HFF-Myc (cell line): ENCODE measurements around the gene CA10.

Experiments used
- DNase-seq: peaks from one replicate; pipeline ENCODE4 v3.0.0-alpha.2; 2011; ENCODE audit warnings: low read depth; ENCODE audit errors: extremely low read depth
- H3K4me3 ChIP-seq: replicated peaks from 2 replicates; pipeline ENCODE4 v1.5.1; 2011; ENCODE audit warnings: low read depth, mild to moderate bottlenecking, control low read depth, low read length
- CTCF ChIP-seq: IDR thresholded peaks from 2 replicates; pipeline ENCODE4 v1.5.1; 2012; ENCODE audit warnings: mild to moderate bottlenecking, low read depth, low read length, control low read depth; ENCODE audit errors: missing control alignments

The CA10 gene

GRCh38 chr17:51638971-51639370 lies 519.5 kb downstream of the CA10 start:
- no peak for DNase-seq
- no peak for TF ChIP-seq CTCF
- no peak overlapping the region for H3K4me3 ChIP-seq

- H3K4me3 ChIP-seq: no peak overlapping the region
- no peak for DNase-seq
- no peak for TF ChIP-seq CTCF
These were observed 522.2 kb downstream of the CA10 start for GRCh38 chr17:51636291-51636690.

GRCh38 chr17:51630101-51630671 lies 528.3 kb downstream of the CA10 start:
- no peak for DNase-seq
- TF ChIP-seq CTCF: no peak
- H3K4me3 ChIP-seq: no peak overlapping the region

GRCh38 chr17:51629232-51629631 lies 529.3 kb downstream of the CA10 start:
- DNase-seq: no peak
- TF ChIP-seq CTCF: no peak

GRCh38 chr17:51627779-51628178 lies 530.7 kb downstream of the CA10 start:
- no peak for TF ChIP-seq CTCF
- DNase-seq: no peak
- H3K4me3 ChIP-seq: no peak overlapping the region

More at GRCh38 chr17:51629232-51629631, 529.3 kb downstream of the CA10 start:
- no peak overlapping the region for H3K4me3 ChIP-seq

- TF ChIP-seq CTCF: no peak
- no peak for DNase-seq
- no peak overlapping the region for H3K4me3 ChIP-seq
These were observed 540.0 kb downstream of the CA10 start for GRCh38 chr17:51618476-51618875.

GRCh38 chr17:51617986-51618385 lies 540.5 kb downstream of the CA10 start:
- no peak overlapping the region for H3K4me3 ChIP-seq
- TF ChIP-seq CTCF: no peak
- DNase-seq: no peak
